ENCODE measurements around the gene LRP1. TPM values are rescaled to one million over a fixed set of nuclear protein-coding genes. Genes with fewer than 3 reads are reported as not detected.

LRP1 gene
- total RNA-seq (100 to 1,000 TPM; 151 to 375 TPM), polyA plus RNA-seq (100 to 1,000 TPM in 1 of 2 donors, 10 to 100 TPM in 1; 87.5 to 127 TPM)

DNA sequence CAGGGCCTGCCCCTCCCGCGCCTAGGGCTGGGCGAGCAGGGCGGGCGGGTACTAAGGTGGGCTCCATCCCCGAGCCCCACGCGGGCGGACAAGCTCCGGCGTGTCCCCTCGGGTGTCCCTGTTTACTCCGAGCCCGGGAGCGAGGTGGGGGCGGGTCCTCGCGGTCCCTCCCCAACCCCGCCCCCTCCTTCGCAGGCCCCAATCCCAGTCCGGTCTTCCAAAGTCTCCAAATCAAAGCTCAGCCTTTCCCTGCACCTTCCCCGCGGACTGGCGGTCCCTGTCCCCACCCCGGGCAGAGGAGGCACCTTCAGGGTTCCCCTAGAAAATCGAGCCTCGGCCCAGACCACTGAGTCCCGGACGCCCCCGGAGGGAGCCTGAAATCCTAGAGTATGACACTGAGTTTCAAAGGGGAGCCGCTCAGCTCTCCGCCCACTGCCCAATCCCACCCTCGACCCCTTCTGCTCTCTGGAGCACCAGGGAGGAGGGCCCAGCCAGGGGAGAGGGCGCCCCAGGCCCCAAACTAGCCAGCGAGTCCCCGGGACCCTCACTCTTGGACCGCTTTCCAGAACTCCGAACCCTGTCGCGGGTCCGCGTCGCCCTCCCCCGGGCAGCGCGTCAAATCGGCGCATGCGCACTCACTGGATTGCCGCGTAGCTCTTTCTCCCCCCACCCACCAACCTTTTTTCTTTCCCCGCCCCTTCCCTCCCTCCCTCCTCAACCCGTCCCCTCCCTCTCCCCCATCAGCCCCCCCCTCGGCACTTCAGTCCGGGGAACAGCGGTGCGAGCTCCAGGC lies at the start of gene LRP1:
LRP1 (plus strand) TSS at position 758 of the 793 bp plus-strand sequence. CDS start 482 bp downstream, outside the sequence.
- peak; percentile 35 for TF ChIP-seq RXRA (IDR thresholded peaks at IDR 0.05)
- no peak for TF ChIP-seq SP1 (IDR thresholded peaks at IDR 0.05)
- TF ChIP-seq TAF1 (conservative IDR thresholded peaks at IDR 0.05), result no peak
- peak; percentile 51 for TF ChIP-seq YY1 (IDR thresholded peaks at IDR 0.05)
- TF ChIP-seq FOXA2 (IDR thresholded peaks at IDR 0.05), result peak; percentile 16
- peak in 1 of 2 donors; percentile 23 for TF ChIP-seq EGR1 (IDR thresholded peaks at IDR 0.05; ENCODE audit: low read depth in 2 of 2)
- TF ChIP-seq, protein P1, sequence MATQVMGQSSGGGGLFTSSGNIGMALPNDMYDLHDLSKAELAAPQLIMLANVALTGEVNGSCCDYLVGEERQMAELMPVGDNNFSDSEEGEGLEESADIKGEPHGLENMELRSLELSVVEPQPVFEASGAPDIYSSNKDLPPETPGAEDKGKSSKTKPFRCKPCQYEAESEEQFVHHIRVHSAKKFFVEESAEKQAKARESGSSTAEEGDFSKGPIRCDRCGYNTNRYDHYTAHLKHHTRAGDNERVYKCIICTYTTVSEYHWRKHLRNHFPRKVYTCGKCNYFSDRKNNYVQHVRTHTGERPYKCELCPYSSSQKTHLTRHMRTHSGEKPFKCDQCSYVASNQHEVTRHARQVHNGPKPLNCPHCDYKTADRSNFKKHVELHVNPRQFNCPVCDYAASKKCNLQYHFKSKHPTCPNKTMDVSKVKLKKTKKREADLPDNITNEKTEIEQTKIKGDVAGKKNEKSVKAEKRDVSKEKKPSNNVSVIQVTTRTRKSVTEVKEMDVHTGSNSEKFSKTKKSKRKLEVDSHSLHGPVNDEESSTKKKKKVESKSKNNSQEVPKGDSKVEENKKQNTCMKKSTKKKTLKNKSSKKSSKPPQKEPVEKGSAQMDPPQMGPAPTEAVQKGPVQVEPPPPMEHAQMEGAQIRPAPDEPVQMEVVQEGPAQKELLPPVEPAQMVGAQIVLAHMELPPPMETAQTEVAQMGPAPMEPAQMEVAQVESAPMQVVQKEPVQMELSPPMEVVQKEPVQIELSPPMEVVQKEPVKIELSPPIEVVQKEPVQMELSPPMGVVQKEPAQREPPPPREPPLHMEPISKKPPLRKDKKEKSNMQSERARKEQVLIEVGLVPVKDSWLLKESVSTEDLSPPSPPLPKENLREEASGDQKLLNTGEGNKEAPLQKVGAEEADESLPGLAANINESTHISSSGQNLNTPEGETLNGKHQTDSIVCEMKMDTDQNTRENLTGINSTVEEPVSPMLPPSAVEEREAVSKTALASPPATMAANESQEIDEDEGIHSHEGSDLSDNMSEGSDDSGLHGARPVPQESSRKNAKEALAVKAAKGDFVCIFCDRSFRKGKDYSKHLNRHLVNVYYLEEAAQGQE (IDR thresholded peaks at IDR 0.05), result peak; percentile 50
- TF ChIP-seq RAD21 (IDR thresholded peaks at IDR 0.05), result no peak
- peak in 1 of 2 donors; percentile 44 for TF ChIP-seq HNF4A (conservative IDR thresholded peaks at IDR 0.05)
- under 1% methylated on average over 57 of the region's 57 CpGs for WGBS
- peak within 1 kb of the TSS; percentile 87 to 99 for H3K27ac ChIP-seq (ENCODE audit: low read depth in 1 of 2, low read length in 2 of 2)
- peak; percentile 78 for DNase-seq (ENCODE audit: low spot score)
- H3K4me1 ChIP-seq (ENCODE audit: control insufficient read depth in 4 of 4, insufficient read depth in 4 of 4, low read length in 3 of 4), result peaks cover 12 to 42% (median 36%) of the 10 kb centered on the region in 4 donors
- H3K9ac ChIP-seq (ENCODE audit: low read depth in 1 of 2, low read length in 2 of 2), result peak within 1 kb of the TSS; percentile 76 to 79
- no peaks in the 10 kb centered on the region for H3K27me3 ChIP-seq (ENCODE audit: control insufficient read depth in 4 of 4, insufficient read depth in 4 of 4, low read length in 3 of 4)
- H3K36me3 ChIP-seq (ENCODE audit: control insufficient read depth in 4 of 4, insufficient read depth in 3 of 4, low read depth in 1 of 4, low read length in 3 of 4), result peaks cover 0 to 2% (median 0%) of the 10 kb centered on the region in 4 donors
- no peaks in the 10 kb centered on the region for H3K9me3 ChIP-seq (ENCODE audit: control insufficient read depth in 4 of 4, low read length in 3 of 4)
- H3K4me3 ChIP-seq (ENCODE audit: low read depth in 1 of 3, low read length in 3 of 3), result peak within 1 kb of the TSS; percentile 72 to 90 (median 78)

DNA sequence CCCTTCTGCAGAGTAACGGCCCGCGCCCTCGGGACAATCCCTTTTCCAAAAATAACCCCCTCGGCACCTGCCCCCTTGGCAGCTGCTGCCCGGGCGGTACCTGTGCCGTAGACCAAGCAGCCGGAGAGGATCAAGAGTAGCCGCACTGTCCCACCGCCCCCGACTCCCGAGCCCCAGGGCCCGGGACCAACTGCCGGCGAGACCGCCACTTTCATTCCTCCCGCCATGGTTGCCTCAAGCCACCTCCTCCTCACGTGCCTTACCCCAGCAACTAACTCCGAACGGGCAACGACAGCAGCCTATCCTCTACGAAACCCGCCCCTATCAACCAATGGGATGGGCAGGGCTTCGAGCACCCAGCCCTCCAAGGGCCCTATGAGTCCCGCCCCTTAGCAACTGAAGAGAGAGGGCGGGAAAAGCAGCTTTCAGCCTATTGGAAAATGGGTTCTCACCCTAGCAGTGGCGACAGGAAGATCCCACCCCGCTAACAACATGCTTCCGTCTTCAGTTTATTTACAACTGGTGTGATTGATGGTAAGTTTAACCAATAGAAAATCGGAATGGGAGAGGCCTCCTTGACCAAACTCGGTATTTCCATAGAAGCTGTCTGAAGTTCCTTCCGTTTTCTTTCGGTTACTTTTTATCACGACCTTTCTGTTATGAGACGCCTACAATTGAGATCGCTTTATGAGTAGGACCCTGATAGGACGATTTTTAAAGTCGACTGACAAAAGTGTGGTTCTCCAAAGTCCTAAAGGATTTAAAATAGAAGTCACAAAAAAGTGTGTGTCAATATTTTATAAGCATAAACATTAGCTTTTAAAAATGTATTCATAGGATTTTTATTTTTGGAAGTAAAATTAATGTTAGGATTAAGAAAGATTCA lies 49.5 kb upstream of the LRP1 start, which contains the start of gene NEMP1:
NEMP1 (minus strand) TSS at position 273 of the 886 bp plus-strand sequence; CDS start at position 227, 46 bp downstream.
- DNase-seq (ENCODE audit: low spot score), result peak; percentile 90
- H3K9ac ChIP-seq (ENCODE audit: low read depth in 1 of 2, low read length in 2 of 2), result peak within 1 kb of the TSS; percentile 53 to 93
- no peaks in the 10 kb centered on the region for H3K36me3 ChIP-seq (ENCODE audit: control insufficient read depth in 4 of 4, insufficient read depth in 3 of 4, low read depth in 1 of 4, low read length in 3 of 4)
- H3K9me3 ChIP-seq (ENCODE audit: control insufficient read depth in 4 of 4, low read length in 3 of 4), result no peaks in the 10 kb centered on the region
- peak within 1 kb of the TSS; percentile 67 to 81 (median 74) for H3K4me3 ChIP-seq (ENCODE audit: low read depth in 1 of 3, low read length in 3 of 3)
- TF ChIP-seq, protein P2, sequence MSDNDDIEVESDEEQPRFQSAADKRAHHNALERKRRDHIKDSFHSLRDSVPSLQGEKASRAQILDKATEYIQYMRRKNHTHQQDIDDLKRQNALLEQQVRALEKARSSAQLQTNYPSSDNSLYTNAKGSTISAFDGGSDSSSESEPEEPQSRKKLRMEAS (IDR thresholded peaks at IDR 0.05), result peak; percentile 89
- TF ChIP-seq RXRA (IDR thresholded peaks at IDR 0.05) (peak; percentile 37 to 40), GABPA (IDR thresholded peaks at IDR 0.05 in 1 of 2, conservative IDR thresholded peaks at IDR 0.05 in 1 of 2) (peak; percentile 93 to 97), RAD21 (IDR thresholded peaks at IDR 0.05) (no peak), EGR1 (IDR thresholded peaks at IDR 0.05; ENCODE audit: low read depth in 2 of 2) (peak in 1 of 2 donors; percentile 67), JUND (IDR thresholded peaks at IDR 0.05) (peak in 1 of 2 donors; percentile 72), SP1 (IDR thresholded peaks at IDR 0.05) (peak; percentile 97), FOXA2 (IDR thresholded peaks at IDR 0.05) (peak; percentile 87), FOXA1 (IDR thresholded peaks at IDR 0.05) (peak; percentile 68), YY1 (IDR thresholded peaks at IDR 0.05) (peak; percentile 90), HNF4A (conservative IDR thresholded peaks at IDR 0.05) (no peak), TAF1 (conservative IDR thresholded peaks at IDR 0.05) (peak; percentile 16)
- TF ChIP-seq, protein P1 (IDR thresholded peaks at IDR 0.05), result peak; percentile 64
- TF ChIP-seq, protein P3, sequence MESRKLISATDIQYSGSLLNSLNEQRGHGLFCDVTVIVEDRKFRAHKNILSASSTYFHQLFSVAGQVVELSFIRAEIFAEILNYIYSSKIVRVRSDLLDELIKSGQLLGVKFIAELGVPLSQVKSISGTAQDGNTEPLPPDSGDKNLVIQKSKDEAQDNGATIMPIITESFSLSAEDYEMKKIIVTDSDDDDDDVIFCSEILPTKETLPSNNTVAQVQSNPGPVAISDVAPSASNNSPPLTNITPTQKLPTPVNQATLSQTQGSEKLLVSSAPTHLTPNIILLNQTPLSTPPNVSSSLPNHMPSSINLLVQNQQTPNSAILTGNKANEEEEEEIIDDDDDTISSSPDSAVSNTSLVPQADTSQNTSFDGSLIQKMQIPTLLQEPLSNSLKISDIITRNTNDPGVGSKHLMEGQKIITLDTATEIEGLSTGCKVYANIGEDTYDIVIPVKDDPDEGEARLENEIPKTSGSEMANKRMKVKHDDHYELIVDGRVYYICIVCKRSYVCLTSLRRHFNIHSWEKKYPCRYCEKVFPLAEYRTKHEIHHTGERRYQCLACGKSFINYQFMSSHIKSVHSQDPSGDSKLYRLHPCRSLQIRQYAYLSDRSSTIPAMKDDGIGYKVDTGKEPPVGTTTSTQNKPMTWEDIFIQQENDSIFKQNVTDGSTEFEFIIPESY (IDR thresholded peaks at IDR 0.05), result no peak
- TF ChIP-seq, protein P4, sequence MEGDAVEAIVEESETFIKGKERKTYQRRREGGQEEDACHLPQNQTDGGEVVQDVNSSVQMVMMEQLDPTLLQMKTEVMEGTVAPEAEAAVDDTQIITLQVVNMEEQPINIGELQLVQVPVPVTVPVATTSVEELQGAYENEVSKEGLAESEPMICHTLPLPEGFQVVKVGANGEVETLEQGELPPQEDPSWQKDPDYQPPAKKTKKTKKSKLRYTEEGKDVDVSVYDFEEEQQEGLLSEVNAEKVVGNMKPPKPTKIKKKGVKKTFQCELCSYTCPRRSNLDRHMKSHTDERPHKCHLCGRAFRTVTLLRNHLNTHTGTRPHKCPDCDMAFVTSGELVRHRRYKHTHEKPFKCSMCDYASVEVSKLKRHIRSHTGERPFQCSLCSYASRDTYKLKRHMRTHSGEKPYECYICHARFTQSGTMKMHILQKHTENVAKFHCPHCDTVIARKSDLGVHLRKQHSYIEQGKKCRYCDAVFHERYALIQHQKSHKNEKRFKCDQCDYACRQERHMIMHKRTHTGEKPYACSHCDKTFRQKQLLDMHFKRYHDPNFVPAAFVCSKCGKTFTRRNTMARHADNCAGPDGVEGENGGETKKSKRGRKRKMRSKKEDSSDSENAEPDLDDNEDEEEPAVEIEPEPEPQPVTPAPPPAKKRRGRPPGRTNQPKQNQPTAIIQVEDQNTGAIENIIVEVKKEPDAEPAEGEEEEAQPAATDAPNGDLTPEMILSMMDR (IDR thresholded peaks at IDR 0.05; ENCODE audit: low read depth, low read length, missing input control), result no peak
- H3K27ac ChIP-seq (ENCODE audit: low read depth in 1 of 2, low read length in 2 of 2), result peak within 1 kb of the TSS; percentile 63 to 64
- no peaks in the 10 kb centered on the region for H3K27me3 ChIP-seq (ENCODE audit: control insufficient read depth in 4 of 4, insufficient read depth in 4 of 4, low read length in 3 of 4)
- WGBS, result under 1% methylated on average over 39 of the region's 39 CpGs
- H3K4me1 ChIP-seq (ENCODE audit: control insufficient read depth in 4 of 4, insufficient read depth in 4 of 4, low read length in 3 of 4), result peaks cover 2 to 18% (median 11%) of the 10 kb centered on the region in 4 donors
